SJCRH30 (cell line): ENCODE measurements around the gene CYP51A1. TPM values are rescaled to one million over a fixed set of nuclear protein-coding genes. Genes with fewer than 3 reads are reported as not detected.
"Not testable (repeated sequence)": the region's sequence is repeated elsewhere in the genome, so short reads cannot be mapped to it uniquely, and the experiment has no call there.

ENCODE experiments used
- DNase-seq, 2 experiments: peaks; one replicate each; pipeline ENCODE4 v3.0.0-alpha.2; 2015 to 2020
- H3K27ac ChIP-seq: fragments of 250-450 bp; sonication (Bioruptor Pico); 2 replicates; pipeline ENCODE4 v1.5.1; 2020; ENCODE audit warnings: mild to moderate bottlenecking, moderate library complexity
- H3K27me3 ChIP-seq: fragments of 250-450 bp; sonication (Bioruptor Pico); 2 replicates; pipeline ENCODE4 v1.5.1; 2020; ENCODE audit warnings: mild to moderate bottlenecking, moderate library complexity
- H3K36me3 ChIP-seq: fragments of 250-450 bp; sonication (Bioruptor Pico); 2 replicates; pipeline ENCODE4 v1.5.1; 2020; ENCODE audit warnings: mild to moderate bottlenecking, moderate library complexity
- H3K4me1 ChIP-seq: fragments of 250-450 bp; sonication (Bioruptor Pico); 2 replicates; pipeline ENCODE4 v1.5.1; 2020; ENCODE audit warnings: mild to moderate bottlenecking, moderate library complexity
- H3K4me3 ChIP-seq: fragments of 250-450 bp; sonication (Bioruptor Pico); 2 replicates; pipeline ENCODE4 v1.5.1; 2020; ENCODE audit warnings: mild to moderate bottlenecking, moderate library complexity
- H3K9me3 ChIP-seq: fragments of 250-450 bp; sonication (Bioruptor Pico); replicated peaks from 2 replicates; pipeline ENCODE4 v1.5.1; 2020; ENCODE audit warnings: mild to moderate bottlenecking, moderate library complexity
- total RNA-seq: library from RNA; depleted of rRNA; stranded (reverse); fragments of >200 nt; shearing (Covaris generic); gene quantifications from 2 replicates; pipeline ENCODE4 v1.2.3, GENCODE V29; 2014; rRNA removed

Gene CYP51A1
- total RNA-seq, 1 experiment from 2014 or later = 131 TPM

GRCh38 chr7:92100534-92100933 lies 33.7 kb downstream of the CYP51A1 start:
- Histone ChIP-seq H3K36me3 (peaks cover 74% of the 10 kb centered on the region), H3K9me3 (no peaks in the 10 kb centered on the region), H3K4me1 (no peaks in the 10 kb centered on the region), H3K4me3 (no peak overlapping the region), H3K27me3 (no peaks in the 10 kb centered on the region), H3K27ac (no peak overlapping the region)
- no peak for DNase-seq

- Histone ChIP-seq H3K4me3 (no peak overlapping the region), H3K27ac (no peak overlapping the region), H3K36me3 (peaks cover 70% of the 10 kb centered on the region), H3K27me3 (no peaks in the 10 kb centered on the region), H3K9me3 (no peaks in the 10 kb centered on the region), H3K4me1 (no peaks in the 10 kb centered on the region)
- DNase-seq = no peak
These were observed 38.9 kb downstream of the CYP51A1 start for GRCh38 chr7:92095380-92095779.

- Histone ChIP-seq H3K27me3 (no peaks in the 10 kb centered on the region), H3K9me3 (no peaks in the 10 kb centered on the region; the same call in 1 of the 2 replicates), H3K4me3 (no peak overlapping the region), H3K36me3 (peaks cover 68% of the 10 kb centered on the region), H3K4me1 (no peaks in the 10 kb centered on the region), H3K27ac (no peak overlapping the region)
- no peak for DNase-seq
These were observed 42.1 kb downstream of the CYP51A1 start for GRCh38 chr7:92092210-92092609.

- peaks cover 3% of the 10 kb centered on the region for H3K9me3 ChIP-seq
- H3K27me3 ChIP-seq = no peaks in the 10 kb centered on the region
- H3K4me1 ChIP-seq = no peaks in the 10 kb centered on the region
- H3K4me3 ChIP-seq = no peak overlapping the region
- H3K27ac ChIP-seq = no peak overlapping the region
- no peak for DNase-seq
- peaks cover 80% of the 10 kb centered on the region for H3K36me3 ChIP-seq
These were observed 46.0 kb downstream of the CYP51A1 start for GRCh38 chr7:92088266-92088665.

GRCh38 chr7:92083922-92084321 lies 50.4 kb downstream of the CYP51A1 start:
- H3K4me1 ChIP-seq = not testable (repeated sequence)
- peaks cover 68% of the 10 kb centered on the region for H3K36me3 ChIP-seq

GRCh38 chr7:92076509-92076908 lies 57.8 kb downstream of the CYP51A1 start:
- peaks cover 42% of the 10 kb centered on the region for H3K36me3 ChIP-seq
- no peaks in the 10 kb centered on the region for H3K9me3 ChIP-seq
- H3K27ac ChIP-seq = no peak overlapping the region
- H3K4me1 ChIP-seq = no peaks in the 10 kb centered on the region
- no peaks in the 10 kb centered on the region for H3K27me3 ChIP-seq
- DNase-seq = no peak
- no peak overlapping the region for H3K4me3 ChIP-seq

More at GRCh38 chr7:92083922-92084321, 50.4 kb downstream of the CYP51A1 start:
- H3K27me3 ChIP-seq, H3K4me3 ChIP-seq, H3K9me3 ChIP-seq, H3K27ac ChIP-seq, DNase-seq: not testable (repeated sequence)

- H3K27me3 ChIP-seq = no peaks in the 10 kb centered on the region
- no peak for DNase-seq
- H3K36me3 ChIP-seq = peaks cover 45% of the 10 kb centered on the region
- H3K4me3 ChIP-seq = no peak overlapping the region
- H3K4me1 ChIP-seq = no peaks in the 10 kb centered on the region
- H3K27ac ChIP-seq = no peak overlapping the region
- H3K9me3 ChIP-seq = no peaks in the 10 kb centered on the region
These were observed 58.7 kb downstream of the CYP51A1 start for GRCh38 chr7:92075455-92076158.

- no peak overlapping the region for H3K27ac ChIP-seq
These were observed 61.6 kb downstream of the CYP51A1 start for GRCh38 chr7:92072708-92073107.

GRCh38 chr7:92072121-92072520 lies 62.2 kb downstream of the CYP51A1 start:
- Histone ChIP-seq H3K4me3 (no peak overlapping the region), H3K4me1 (no peaks in the 10 kb centered on the region), H3K36me3 (peaks cover 46% of the 10 kb centered on the region), H3K27me3 (no peaks in the 10 kb centered on the region), H3K9me3 (no peaks in the 10 kb centered on the region), H3K27ac (no peak overlapping the region)
- no peak for DNase-seq

More at GRCh38 chr7:92072708-92073107, 61.6 kb downstream of the CYP51A1 start:
- Histone ChIP-seq H3K9me3 (no peaks in the 10 kb centered on the region), H3K4me3 (no peak overlapping the region), H3K27me3 (no peaks in the 10 kb centered on the region), H3K36me3 (peaks cover 48% of the 10 kb centered on the region), H3K4me1 (no peaks in the 10 kb centered on the region)
- no peak for DNase-seq

GRCh38 chr7:92071032-92071431 lies 63.2 kb downstream of the CYP51A1 start:
- peaks cover 48% of the 10 kb centered on the region for H3K36me3 ChIP-seq
- H3K27ac ChIP-seq = no peak overlapping the region
- no peak overlapping the region for H3K4me3 ChIP-seq
- H3K27me3 ChIP-seq = no peaks in the 10 kb centered on the region
- no peaks in the 10 kb centered on the region for H3K9me3 ChIP-seq
- DNase-seq = peak in 1 of 2 experiments; percentile 7
- H3K4me1 ChIP-seq = no peaks in the 10 kb centered on the region

GRCh38 chr7:92064438-92065029 lies 69.7 kb downstream of the CYP51A1 start:
- H3K27me3 ChIP-seq = no peaks in the 10 kb centered on the region
- no peaks in the 10 kb centered on the region for H3K9me3 ChIP-seq
- DNase-seq = no peak
- no peaks in the 10 kb centered on the region for H3K4me1 ChIP-seq
- peaks cover 39% of the 10 kb centered on the region for H3K36me3 ChIP-seq
- H3K4me3 ChIP-seq = no peak overlapping the region
- no peak overlapping the region for H3K27ac ChIP-seq

Other genes with a start within 250 kb of the CYP51A1 start
- gene AKAP9, start 193.6 kb downstream of the CYP51A1 start, total RNA-seq = 49.8 and 69.9 TPM in 2 replicates
- gene LRRD1, start 44.7 kb upstream of the CYP51A1 start, total RNA-seq = 0.05 and 0.30 TPM in 2 replicates
- 71.4 and 72.8 TPM in 2 replicates for gene KRIT1, start 111.4 kb upstream of the CYP51A1 start, total RNA-seq
- gene ANKIB1, start 111.5 kb upstream of the CYP51A1 start, total RNA-seq = 31.7 and 34.0 TPM in 2 replicates